ENCODE measurements around the gene PPFIBP1.

DNA sequence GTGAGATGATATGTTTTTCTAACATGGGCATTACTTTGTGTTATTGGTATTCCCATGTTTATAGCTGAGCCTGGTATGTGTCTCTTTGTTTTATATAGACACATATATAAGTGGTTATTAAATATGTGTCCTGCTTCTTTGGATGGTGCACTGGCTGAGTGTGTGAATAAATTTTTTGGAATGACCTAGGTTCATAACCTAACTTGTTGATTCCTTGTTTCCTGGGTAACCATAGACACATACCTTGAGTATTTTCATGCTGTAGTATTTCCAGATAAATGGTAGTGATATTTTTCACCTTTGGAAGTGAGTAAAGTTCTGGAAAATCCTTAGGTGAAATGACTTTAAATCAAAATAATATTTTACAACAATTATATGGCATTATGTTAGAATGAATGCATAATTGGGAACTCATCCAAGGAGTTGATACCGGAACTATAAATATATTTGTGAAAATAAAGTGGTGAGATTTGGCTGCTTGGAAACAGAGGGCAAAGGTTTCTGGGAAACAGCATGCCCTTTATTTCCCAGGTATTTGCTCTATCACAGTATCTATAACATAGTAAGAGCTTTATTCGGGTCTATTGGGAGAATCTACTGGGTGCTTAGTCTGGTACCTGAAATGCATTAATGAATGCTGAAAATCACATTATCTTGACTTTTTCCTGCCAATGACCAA, 107.9 kb downstream of the PPFIBP1 start:
- TF ChIP-seq, protein P1, sequence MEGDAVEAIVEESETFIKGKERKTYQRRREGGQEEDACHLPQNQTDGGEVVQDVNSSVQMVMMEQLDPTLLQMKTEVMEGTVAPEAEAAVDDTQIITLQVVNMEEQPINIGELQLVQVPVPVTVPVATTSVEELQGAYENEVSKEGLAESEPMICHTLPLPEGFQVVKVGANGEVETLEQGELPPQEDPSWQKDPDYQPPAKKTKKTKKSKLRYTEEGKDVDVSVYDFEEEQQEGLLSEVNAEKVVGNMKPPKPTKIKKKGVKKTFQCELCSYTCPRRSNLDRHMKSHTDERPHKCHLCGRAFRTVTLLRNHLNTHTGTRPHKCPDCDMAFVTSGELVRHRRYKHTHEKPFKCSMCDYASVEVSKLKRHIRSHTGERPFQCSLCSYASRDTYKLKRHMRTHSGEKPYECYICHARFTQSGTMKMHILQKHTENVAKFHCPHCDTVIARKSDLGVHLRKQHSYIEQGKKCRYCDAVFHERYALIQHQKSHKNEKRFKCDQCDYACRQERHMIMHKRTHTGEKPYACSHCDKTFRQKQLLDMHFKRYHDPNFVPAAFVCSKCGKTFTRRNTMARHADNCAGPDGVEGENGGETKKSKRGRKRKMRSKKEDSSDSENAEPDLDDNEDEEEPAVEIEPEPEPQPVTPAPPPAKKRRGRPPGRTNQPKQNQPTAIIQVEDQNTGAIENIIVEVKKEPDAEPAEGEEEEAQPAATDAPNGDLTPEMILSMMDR (IDR thresholded peaks at IDR 0.05; ENCODE audit: low read length) = no peak
- TF ChIP-seq EZH2 (IDR thresholded peaks at IDR 0.05; ENCODE audit: borderline replicate concordance, low read length) = no peak

Measured in OCI-LY1 (cell line).